Left colon (tissue), 2 donors: Measurements from ENCODE around the gene C4orf33. TPM values are rescaled to one million over a fixed set of nuclear protein-coding genes. Genes with fewer than 3 reads are reported as not detected.
"Not testable (repeated sequence)": the region's sequence is repeated elsewhere in the genome, so short reads cannot be mapped to it uniquely, and the experiment has no call there.

Source experiments
- ATAC-seq: fragments of 200-7000 bp; cut with Tn5 transposase; one replicate; pipeline ENCODE4 v1.9.1; 2020; ENCODE audit warnings: mild to moderate bottlenecking, moderate library complexity
- DNase-seq, 2 donors: peaks; one replicate each; pipeline ENCODE4 v3.0.0-alpha.2; 2020
- intact Hi-C, 2 donors: fragments of 100-400 bp; cut with DNase I in 1 of 2; cut with micrococcal nuclease in 1 of 2; formaldehyde crosslinking; loops; one replicate each; pipeline versions ENCODE4 v1.11.2 to v1.14.0; 2022; cut with DNase I, micrococcal nuclease
- total RNA-seq, 2 donors: library from RNA; stranded (reverse); fragmentation: NEBNext Ultra II Directional; extraction: Animal tissue kit (Norgen Biotek cat#: 25700); gene quantifications; one replicate each; pipeline ENCODE4 v1.2.1, GENCODE V29; 2021
- donor health status: DM: no; HTN: no; CAD: no.
- donor health status: DM: yes; HTN: yes; CAD: no.

C4orf33 gene
- total RNA-seq, 2 donors from 2014 or later = 23.4 to 42.9 TPM

- ATAC-seq (no peak), DNase-seq (no peak)
- intact Hi-C loops = no loop called here
Observed at GRCh38 chr4:129113919-129114318, 18.0 kb downstream of the C4orf33 start.

- no peak for DNase-seq
- ATAC-seq = no peak
- intact Hi-C loops = no loop called here
Observed at GRCh38 chr4:129117705-129118104, 21.8 kb downstream of the C4orf33 start.

DNA sequence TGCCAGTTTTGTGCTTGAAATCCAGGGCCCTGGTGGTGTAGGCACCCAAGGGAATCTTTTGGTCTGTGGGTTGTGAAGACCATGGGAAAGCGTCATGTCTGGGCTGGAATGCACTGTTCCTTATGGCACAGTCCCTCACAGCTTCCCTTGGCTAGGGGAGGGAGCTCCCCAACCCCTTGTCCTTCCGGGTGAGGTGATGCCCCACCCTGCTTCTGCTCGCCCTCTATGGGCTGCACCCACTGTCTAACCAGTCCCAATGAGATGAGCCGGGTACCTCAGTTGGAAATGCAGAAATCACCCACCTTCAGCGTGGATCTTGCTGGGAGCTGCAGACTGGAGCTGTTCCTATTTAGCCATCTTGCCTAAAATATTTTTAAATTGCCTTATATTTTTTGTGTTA lies 30.7 kb downstream of the C4orf33 start:
- intact Hi-C loops, ATAC-seq, DNase-seq: not testable (repeated sequence)

- ATAC-seq (no peak), DNase-seq (no peak)
- intact Hi-C loops = no loop called here
Observed at GRCh38 chr4:129129143-129129542, 33.2 kb downstream of the C4orf33 start.

- no peak for DNase-seq
- ATAC-seq = no peak
- intact Hi-C loops = no loop called here
Observed at GRCh38 chr4:129131343-129131742, 35.4 kb downstream of the C4orf33 start.

DNA sequence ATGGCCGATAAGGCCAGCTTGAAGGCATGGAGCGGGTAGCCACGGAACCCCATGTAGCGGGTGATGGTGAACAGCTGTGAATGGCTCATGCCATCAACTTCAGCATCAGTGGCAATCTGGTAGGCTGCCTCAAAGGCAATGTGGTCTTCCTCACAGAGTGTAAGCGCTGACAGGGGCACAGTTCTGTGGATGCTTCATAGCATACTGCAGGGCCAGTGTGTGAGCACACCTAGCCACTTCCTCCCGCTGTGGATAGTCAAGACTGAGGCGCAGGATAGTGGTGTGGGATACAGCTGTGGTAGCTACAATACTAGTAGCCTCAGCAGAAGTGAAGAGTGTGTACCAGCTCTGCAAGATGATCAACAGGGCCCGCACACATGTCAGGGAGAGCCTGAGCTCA lies 40.5 kb downstream of the C4orf33 start:
- no peak for DNase-seq
- no peak for ATAC-seq
- intact Hi-C loops = no loop called here

GRCh38 chr4:129138810-129139496 lies 43.0 kb downstream of the C4orf33 start:
- DNase-seq = no peak
- intact Hi-C loops = no loop called here

DNA sequence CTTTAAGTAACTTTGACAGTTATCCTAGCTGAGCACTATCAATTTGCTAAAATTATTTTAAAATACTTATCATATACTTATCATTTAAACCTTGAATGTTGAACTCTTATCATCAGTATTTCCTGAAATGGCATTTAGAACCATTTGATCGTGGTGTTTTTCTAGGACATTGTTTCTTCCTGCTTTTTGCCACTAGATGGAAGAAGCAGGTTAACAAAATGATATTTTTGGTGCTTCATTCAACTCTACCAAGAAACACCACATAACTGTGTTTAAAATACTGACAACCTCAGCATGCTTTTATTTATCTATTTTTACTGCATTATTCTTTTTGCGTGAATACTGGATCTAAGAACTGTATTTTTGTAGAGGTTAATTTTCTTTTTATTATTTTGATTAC lies 44.6 kb downstream of the C4orf33 start:
- DNase-seq = no peak
- no peak for ATAC-seq
- intact Hi-C loops = no loop called here

More at GRCh38 chr4:129138810-129139496, 43.0 kb downstream of the C4orf33 start:
- no peak for ATAC-seq

- ATAC-seq = no peak
- intact Hi-C loops = no loop called here
- DNase-seq = no peak
Observed at GRCh38 chr4:129143359-129143758, 47.4 kb downstream of the C4orf33 start.

DNA sequence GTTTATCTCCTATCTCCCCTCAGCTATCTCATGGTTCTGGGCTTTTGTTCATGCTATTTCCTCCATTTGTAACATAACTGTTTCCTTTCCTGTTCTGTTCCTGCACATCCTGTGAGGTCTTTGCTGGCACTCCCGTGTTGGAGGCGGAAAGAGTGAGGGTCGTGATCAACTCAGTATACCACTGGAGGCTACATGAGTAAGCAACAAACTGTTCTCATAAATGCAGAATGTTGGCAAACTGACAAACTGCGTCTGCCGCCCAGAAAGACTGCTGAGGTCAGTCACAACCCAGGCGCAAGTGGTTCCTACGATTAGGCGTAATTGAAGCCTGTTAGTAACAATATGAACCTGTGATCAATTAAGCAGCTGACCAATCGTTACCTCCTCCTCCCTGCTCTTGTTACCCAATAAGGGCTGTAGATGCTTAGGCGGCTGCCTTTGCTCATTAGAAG lies 48.8 kb downstream of the C4orf33 start:
- intact Hi-C loops = no loop called here
- DNase-seq = no peak

DNA sequence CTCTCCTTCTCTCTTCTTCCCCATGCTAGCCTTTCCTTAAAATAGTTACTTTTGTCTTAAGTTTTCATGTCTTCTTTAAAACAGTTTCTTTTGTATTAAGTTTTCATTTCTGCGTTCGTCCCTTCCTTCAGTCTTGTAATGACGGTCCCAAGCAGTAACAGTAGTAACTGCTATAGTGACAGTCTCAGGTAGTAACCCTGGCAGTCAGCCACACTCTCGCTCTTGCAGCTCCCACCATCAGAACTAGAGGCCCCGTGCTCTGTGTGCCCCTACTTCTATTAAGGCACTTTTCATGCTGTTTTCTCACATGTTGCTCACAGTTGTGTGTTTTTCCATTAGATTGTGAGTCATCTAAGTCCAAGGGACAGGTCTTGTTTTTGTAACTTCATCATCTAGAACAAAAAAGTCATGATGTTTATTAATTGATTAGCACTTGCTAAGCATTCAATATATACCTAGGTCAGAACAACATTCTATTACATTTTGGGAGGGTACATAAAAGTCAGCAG lies 49.3 kb downstream of the C4orf33 start:
- ATAC-seq = no peak
- intact Hi-C loops = no loop called here
- no peak for DNase-seq

More for the DNA sequence above, 48.8 kb downstream of the C4orf33 start:
- ATAC-seq = no peak

DNA sequence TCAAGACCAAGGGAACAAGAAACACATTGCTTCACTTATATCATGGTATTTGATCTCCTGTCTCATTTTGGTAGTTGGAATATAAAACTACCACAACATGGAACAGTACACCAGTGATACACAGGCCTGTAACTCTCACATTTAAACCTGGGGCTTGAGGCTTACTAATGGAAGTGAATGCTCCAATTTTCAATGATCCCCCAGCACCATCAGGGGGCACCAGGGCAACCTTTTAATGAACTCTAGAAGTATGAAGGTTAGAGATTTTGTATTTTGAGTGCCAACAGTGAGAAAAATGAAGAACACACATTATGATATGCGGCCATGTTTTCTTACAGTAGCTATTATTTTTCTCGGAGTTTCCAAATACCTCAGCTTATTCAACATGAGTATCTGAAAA lies 50.7 kb downstream of the C4orf33 start:
- intact Hi-C loops = no loop called here
- ATAC-seq = no peak
- DNase-seq = no peak

- ATAC-seq = no peak
- intact Hi-C loops = no loop called here
- DNase-seq = no peak
Observed at GRCh38 chr4:129148892-129149291, 52.9 kb downstream of the C4orf33 start.

- no peak for DNase-seq
- ATAC-seq = no peak
- intact Hi-C loops = no loop called here
Observed at GRCh38 chr4:129149906-129150305, 54.0 kb downstream of the C4orf33 start.

DNA sequence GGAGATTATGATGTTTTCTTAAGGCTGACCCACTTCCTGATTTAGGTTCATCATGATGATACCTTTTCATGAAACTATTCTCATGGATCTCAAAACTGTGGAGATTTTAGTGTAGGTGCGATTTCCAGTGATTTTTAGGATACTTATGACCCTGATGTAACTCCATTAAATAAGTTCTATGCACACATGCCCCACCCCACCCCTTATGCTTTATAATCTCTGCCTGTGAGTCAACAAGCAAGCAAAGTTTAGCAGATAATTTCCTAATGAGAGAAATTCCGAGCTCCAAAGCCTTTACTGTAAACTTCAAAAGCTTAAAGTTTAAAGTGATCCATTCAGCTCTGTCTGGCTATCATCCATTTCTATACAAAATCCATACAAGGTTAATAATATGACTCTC lies 56.4 kb downstream of the C4orf33 start:
- DNase-seq (no peak), ATAC-seq (no peak)
- intact Hi-C loops = no loop called here

- intact Hi-C loops = no loop called here
Observed at GRCh38 chr4:129153700-129154099, 57.7 kb downstream of the C4orf33 start.

DNA sequence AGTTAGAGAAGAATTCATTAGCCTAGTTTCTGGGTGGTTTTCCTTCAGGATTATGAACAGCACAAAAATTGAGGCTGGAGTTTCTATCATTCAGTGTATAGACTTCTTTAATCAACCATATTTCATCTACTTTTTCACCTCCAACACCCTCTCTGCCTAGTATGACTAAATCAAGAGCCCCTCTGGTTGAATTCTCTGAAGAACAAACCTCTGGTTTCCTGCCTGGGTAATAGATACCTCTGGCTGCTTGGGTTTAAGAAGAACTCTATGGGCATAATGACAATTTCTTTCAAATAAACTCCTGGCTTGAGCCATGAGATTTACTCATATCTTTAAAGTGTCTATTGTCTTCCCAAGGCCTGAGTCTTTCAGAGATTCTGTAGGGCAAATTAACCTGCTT lies 66.5 kb downstream of the C4orf33 start:
- DNase-seq = no peak
- no peak for ATAC-seq
- intact Hi-C loops = no loop called here

More at GRCh38 chr4:129153700-129154099, 57.7 kb downstream of the C4orf33 start:
- DNase-seq (no peak), ATAC-seq (no peak)

GRCh38 chr4:129163427-129163826 lies 67.5 kb downstream of the C4orf33 start:
- ATAC-seq (no peak), DNase-seq (no peak)
- intact Hi-C loops = no loop called here

DNA sequence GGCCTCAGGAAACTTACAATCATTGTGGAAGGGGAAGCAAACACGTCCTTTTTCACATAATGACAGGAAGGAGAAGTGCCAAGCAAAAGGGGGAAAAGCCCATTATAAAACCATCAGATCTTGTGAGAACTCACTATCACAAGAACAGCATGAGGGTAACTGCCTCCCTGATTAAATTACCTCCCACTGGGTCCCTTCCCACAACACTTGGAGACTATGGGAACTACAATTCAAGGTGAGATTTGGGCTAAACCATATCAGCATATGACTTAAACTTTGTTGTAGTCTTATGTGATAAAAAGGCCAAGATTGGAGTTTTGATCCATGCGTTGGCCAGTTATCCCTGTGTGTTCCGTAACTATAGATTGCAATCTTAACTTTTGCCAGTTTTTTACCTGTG lies 68.3 kb downstream of the C4orf33 start:
- ATAC-seq (no peak), DNase-seq (no peak)
- intact Hi-C loops = no loop called here
